ENCODE measurements around the gene ANKRD40. TPM values are rescaled to one million over a fixed set of nuclear protein-coding genes. Genes with fewer than 3 reads are reported as not detected.
"Not testable (repeated sequence)": the region's sequence is repeated elsewhere in the genome, so short reads cannot be mapped to it uniquely, and the experiment has no call there.

Gene ANKRD40
- total RNA-seq, result 10 to 100 TPM; 23.9 to 28.8 TPM
- long read RNA-seq, full-length matches to known transcripts, result 9 of 14 reads
- long read RNA-seq, partial matches to known transcripts, result 3 of 14 reads
- long read RNA-seq, other reads (novel, unspliced or antisense), result 2 of 14 reads

GRCh38 chr17:50707289-50708049 is at the start of gene ANKRD40:
ANKRD40 (minus strand) TSS chr17:50707914; CDS start chr17:50707654, 260 bp downstream.
- ATAC-seq, result peak; percentile 76
- peak; percentile 85 to 88 for DNase-seq
- intact Hi-C loops (cut with DNase I, micrococcal nuclease), result no loop called here

GRCh38 chr17:50754521-50754920 is 46.8 kb upstream of the ANKRD40 start:
- no peak for DNase-seq
- ATAC-seq, result no peak
- intact Hi-C loops (cut with DNase I, micrococcal nuclease), result no loop called here

DNA sequence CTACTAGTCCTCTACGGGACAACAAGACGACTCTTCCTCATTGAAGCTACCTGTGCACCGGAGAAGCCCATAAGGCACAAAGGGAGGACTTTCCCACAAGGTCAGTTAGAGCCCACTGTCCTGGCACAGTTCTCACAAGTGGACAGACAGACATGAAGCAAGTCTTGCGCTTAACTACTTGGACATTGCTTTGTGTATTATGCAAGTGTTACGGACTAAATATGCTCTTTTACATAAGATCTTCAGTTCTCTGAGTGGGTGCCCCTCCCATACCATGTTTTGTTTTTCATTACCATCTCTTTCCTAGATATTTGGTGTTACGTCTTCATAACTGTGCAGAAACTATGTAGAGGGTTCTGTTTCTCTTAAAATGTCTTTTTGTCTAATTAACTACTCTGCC is 41.5 kb upstream of the ANKRD40 start:
- no peak for DNase-seq
- ATAC-seq, result no peak
- intact Hi-C loops (cut with DNase I, micrococcal nuclease), result loop anchor here in 1 of 2 donors (10.0 kb wide), 1 partner anchor 226 kb away; no protein-coding TSS in a partner anchor

DNA sequence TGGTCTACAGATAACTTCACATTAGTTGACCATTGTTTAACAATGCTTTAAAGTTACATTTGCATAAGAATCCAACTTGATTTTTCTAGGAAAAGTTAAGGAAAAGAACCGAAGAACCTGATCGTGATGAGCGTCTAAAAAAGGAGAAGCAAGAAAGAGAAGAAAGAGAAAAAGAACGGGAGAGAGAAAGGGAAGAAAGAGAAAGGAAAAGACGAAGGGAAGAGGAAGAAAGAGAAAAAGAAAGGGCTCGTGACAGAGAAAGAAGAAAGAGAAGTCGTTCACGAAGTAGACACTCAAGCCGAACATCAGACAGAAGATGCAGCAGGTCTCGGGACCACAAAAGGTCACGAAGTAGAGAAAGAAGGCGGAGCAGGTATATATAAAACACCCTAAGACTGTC is 37.9 kb upstream of the ANKRD40 start:
- ATAC-seq, result no peak
- intact Hi-C loops (cut with DNase I, micrococcal nuclease), result loop anchor here in 1 of 2 donors (10.0 kb wide), 1 partner anchor 229 kb away; no protein-coding TSS in a partner anchor
- DNase-seq, result no peak

DNA sequence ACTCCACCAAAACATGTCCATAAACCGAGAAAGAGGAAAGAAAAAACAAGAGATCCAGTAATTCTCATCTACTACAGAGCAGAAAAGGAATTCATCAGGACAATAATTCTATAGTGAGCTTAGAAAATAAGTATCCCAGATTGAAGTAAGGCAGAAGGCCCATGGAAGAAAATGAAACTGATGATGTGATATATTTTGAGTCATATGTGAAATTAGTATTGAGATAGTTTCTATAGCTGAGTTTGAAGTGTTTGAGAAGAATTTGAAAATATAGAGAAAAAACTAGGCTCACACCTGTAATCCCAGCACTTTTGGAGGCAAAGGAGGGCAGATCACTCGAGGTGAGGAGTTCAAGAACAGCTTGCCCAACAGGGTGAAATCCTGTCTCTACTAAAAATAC is 31.4 kb upstream of the ANKRD40 start:
- DNase-seq (no peak), ATAC-seq (no peak)
- intact Hi-C loops (cut with DNase I, micrococcal nuclease), result no loop called here

DNA sequence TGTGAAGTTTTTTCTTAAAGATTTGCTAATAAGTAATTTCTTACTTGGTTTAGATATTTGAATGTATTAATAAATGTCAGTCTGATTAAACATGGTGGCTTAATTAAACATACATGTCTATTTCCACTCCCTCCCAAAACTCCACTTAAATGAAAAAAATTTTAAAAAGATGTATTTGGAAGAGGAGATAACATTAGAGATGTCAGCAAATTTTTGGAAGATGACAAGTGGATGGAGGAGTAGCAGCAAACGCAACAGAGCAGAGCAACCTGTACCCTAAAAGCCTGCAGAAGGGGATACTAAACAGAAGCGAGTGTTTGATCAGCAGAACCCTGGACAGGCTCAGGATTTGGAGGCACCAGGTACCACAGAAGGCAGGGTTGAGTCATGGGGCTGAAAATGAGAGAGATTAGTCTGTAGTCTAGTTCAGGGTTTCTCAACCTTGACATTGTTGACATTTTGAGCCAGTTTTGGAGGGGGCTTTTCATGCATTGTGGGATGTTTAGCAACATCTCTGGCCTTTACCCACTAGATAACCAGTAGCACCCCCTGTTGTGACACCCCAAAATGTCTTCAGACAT is 29.5 kb upstream of the ANKRD40 start:
- intact Hi-C loops (cut with DNase I, micrococcal nuclease), result no loop called here
- DNase-seq (no peak), ATAC-seq (no peak)

- ATAC-seq (peak; percentile 18), DNase-seq (no peak)
- intact Hi-C loops (cut with DNase I, micrococcal nuclease), result no loop called here
These were observed 27.6 kb upstream of the ANKRD40 start for GRCh38 chr17:50735287-50735686.

DNA sequence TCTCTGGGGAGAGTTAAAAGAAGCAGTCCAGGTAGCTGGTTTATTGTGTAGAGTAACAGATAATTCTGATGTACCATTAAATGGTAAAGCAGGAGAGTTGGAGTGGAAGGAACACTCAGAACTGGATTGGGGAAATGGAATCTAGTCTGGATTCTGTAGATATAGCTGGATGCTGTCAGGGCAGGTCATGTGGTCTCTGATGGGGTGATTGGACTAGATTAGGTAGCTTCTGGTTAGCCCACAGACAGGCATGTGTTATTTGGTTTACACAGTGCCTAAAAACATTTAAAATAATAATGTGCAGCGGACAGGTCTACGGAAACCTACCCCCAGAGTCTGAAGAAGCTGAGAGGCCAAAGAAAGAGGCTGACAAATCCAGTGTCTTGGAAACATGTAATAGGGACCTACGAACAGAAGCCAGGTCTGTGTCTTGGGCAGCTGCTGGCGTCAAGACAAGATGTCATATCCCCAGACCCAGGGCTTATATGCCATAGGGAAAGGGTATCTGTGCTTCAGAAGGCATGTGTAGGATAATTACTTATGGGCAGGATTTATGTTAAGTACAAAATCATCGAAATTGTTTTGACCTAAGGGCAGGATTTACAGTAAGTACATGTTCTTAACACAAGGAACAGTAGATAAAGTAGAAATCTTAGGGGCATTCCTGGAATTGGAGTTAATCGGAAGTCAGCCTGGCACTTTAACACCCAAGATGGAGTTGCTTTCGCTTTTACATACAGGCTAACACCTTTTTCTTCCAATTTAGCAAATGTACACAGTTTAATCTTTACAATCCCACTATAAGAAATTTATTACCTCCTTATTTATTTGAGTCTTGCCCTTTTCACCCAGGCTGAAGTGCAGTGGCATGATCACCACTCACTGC is 24.1 kb upstream of the ANKRD40 start:
- no peak for DNase-seq
- intact Hi-C loops (cut with DNase I, micrococcal nuclease), result no loop called here
- ATAC-seq, result peak; percentile 47

- DNase-seq, result no peak
- intact Hi-C loops (cut with DNase I, micrococcal nuclease), result no loop called here
- no peak for ATAC-seq
These were observed 21.4 kb upstream of the ANKRD40 start for GRCh38 chr17:50728881-50729765.

GRCh38 chr17:50728112-50728429 is 20.4 kb upstream of the ANKRD40 start:
- DNase-seq (no peak), ATAC-seq (no peak)
- intact Hi-C loops (cut with DNase I, micrococcal nuclease), result no loop called here

GRCh38 chr17:50725769-50726655 is 18.3 kb upstream of the ANKRD40 start:
- DNase-seq, result no peak
- intact Hi-C loops (cut with DNase I, micrococcal nuclease), result no loop called here
- ATAC-seq, result peak; percentile 49

DNA sequence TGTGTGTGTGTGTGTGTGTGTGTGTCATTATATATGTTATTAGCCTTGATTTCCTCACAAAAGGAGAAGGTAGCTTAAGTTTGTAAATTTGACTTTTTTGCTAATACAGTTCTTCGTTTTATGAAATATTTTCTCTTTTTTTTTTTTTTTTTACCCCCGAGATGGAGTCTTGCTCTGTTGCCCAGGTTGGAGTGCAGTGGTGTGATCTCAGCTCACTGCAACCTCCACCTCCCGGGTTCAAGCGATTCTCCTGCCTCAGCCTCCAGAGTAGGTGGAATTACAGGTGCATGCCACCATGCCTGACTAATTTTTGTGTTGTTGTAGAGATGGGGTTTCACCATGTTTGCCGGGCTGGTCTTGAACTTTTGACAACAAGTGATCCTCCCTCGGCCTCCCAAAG is 16.9 kb upstream of the ANKRD40 start:
- DNase-seq; ATAC-seq; intact Hi-C loops (cut with DNase I, micrococcal nuclease): not testable (repeated sequence)

DNA sequence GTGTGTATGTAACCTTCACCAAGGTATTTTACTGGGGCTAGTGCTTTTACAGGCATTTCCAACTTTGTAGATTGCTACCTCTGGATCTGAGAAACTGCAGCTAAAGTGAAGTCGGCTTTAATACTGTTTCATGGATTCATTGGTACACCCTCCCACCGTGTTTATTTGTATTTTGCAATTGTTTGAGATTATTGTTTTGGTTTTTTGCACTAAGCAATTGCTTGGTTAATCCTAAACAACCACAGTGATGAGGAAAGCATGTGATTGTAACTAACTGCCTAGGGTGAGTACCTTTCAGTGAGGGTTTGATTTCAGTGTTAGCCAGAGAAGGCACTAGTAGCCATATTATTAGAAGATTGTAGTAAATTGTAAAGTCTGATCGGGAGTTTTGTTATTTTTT is 15.0 kb upstream of the ANKRD40 start:
- intact Hi-C loops (cut with DNase I, micrococcal nuclease), result no loop called here

DNA sequence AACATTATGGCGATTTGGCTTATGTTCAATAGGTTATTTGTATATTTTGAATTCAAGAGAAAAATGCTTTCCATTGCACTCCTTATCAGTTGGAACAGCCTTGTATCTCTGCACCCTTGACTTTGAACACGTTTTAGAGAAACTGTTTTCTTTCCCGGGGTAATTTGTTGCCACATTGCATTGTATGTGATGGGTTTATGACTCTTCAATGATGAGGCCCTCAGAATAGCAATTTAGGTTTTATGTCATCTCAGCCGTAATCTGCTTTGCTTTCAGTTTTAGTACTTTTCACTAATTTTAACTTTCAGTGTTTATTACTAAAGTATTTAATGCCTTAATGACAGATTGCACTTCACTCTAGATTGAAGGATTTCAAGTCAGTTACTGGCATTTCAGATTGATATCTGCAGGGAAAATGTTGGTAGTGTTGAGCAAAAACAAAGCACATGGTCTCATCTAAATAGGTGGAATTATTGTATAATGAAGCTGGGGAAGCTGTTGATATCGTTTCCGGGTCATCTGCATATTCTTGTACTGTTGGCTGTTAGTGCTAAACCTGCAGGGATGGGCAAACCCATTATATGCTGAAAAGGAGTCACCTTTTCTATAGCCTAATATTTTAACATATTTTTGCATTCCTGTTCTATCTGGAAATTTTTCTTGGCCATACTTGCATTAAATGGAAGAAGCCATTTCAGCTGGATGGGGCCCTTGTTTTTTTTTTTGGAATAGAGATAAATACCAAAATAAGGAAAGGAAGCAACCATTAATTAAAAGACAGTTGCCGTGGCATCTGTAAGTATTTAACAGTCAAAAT is 13.7 kb upstream of the ANKRD40 start:
- ATAC-seq, result peak; percentile 21
- intact Hi-C loops (cut with DNase I, micrococcal nuclease), result no loop called here
- no peak for DNase-seq

More for the DNA sequence above, 15.0 kb upstream of the ANKRD40 start:
- ATAC-seq (no peak), DNase-seq (no peak)

DNA sequence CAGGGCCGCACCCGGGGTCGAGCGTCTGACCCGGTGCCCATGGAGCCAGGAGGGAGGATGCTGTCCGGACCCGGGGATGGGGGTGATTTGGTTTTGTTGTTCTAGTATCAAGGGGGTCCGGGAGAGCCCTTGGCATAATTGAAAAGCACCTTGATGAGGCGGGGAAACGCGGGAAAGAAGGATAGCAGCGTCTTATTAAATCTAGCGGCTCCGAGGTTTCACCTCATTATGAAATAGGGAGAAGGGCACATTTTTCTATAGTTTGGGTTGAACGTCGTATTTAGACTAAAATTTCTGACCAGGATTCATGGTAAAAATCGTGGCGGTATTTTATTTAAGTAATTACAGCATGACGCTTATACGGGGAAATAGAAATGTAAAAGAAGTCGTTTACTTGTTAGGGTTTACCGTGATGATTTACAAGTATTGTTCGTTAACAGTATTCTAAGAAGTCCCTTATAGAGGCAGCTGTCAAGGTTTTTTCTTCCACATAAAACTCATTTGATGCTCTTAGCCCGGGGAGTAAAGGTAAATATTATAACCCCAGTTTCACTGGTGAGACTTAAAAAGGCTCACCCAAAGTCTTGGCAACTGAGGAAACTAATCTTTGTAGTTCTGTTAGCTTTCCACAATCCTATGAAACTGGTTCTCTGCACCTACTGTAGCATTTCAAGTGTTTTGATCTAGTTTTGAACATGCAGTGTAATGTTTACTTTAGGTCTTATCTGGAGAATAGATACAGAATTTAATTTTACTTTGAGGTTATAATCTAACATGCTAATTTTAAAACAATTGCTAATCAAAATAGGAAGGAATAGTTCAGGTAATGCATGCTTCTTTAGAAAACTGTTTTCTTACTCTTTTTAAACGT is 12.4 kb upstream of the ANKRD40 start:
- DNase-seq (no peak), ATAC-seq (peak; percentile 3)
- intact Hi-C loops (cut with DNase I, micrococcal nuclease), result no loop called here

Data from left colon (tissue), 2 donors.